Measurements from ENCODE around the gene AGMAT. TPM values are rescaled to one million over a fixed set of nuclear protein-coding genes. Genes with fewer than 3 reads are reported as not detected.

Gene AGMAT
- total and polyA plus RNA-seq, 4 experiments from 2014 or later, result 3.3 to 7.1 (median 4.9) TPM

DNA sequence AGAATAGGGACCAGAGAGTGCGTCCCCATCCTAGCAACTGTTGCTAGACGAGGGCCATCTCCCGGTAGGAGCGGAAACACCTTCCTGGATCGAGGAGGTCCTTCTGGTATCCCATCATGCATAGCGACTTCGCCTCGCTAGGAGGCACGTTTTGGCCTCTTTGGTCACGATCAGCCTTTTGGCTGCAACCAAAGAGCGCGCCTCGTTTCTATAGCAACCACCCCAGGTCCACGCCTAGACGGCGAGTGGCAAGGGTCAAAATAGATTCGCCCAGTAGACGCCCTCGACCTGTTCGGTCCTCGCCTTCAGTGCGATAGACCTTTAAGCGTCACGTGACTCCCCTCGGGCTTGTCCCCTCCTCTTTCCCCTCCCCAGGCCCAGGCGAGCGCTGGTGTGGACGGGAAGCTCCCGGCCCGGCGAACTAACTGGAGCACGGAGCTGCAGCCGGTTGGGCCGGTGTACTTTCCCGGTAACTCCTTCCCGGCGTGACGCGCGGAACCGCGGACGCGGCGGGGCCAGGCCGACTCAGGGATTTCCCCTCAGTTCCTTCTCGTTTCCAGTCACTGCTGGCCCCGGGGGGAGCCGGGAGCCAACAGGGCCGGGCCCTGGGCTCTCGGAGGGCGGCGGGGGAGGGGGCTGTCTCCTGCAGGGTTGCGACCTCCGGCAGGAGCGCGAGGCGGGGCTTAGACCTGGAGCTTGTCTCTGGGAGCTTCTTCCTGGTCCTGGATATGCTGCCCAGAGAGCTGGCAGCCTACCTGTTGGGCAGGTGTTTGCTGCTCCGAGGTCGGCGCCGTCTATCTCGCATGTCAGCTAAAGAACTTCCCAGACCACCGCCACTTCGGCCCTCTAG, 58.1 kb downstream of the AGMAT start, which contains the start of gene DNAJC16:
DNAJC16 (plus strand) TSS at position 359 of the 850 bp plus-strand sequence. CDS start 2,258 bp downstream, outside the sequence.
- Histone ChIP-seq H3K4me1 (ENCODE audit: insufficient read depth, low read length) (peaks cover 40% of the 10 kb centered on the region), H3K27ac (ENCODE audit: low read depth, low read length) (peak within 1 kb of the TSS; percentile 71), H3K9me3 (ENCODE audit: control insufficient read depth in 1 of 2, low read length in 2 of 2) (no peaks in the 10 kb centered on the region), H3K36me3 (ENCODE audit: insufficient read depth, low read length) (no peaks in the 10 kb centered on the region), H3K4me3 (ENCODE audit: low read length in 2 of 2) (peak within 1 kb of the TSS; percentile 61 to 76), H3K27me3 (ENCODE audit: insufficient read depth, low read length) (no peaks in the 10 kb centered on the region)
- peak within 1 kb of the TSS; percentile 85 to 97 (median 94) for H3K4me3 Mint-ChIP-seq
- peak; percentile 97 to 99 (median 98) for DNase-seq
- intact Hi-C loops (cut with micrococcal nuclease), result loop anchor here (1.0 to 10.0 kb wide), 4 partner anchors 91 to 1908 kb away; partner anchors contain the start of genes DDI2, RCC2, SDHB and ZBTB17
- no peaks in the 10 kb centered on the region for H3K27me3 Mint-ChIP-seq
- H3K4me1 Mint-ChIP-seq, result peaks cover 32 to 66% (median 45%) of the 10 kb centered on the region in 4 donors
- POLR2A ChIA-PET (ENCODE audit: partially characterized antibody), result interaction anchor here (0.6 to 5.3 kb wide), 15 partner anchors 8 to 1378 kb away, joined by 3 to 28 read pairs (median 3); partner anchors contain the start of gene DDI2
- CTCF ChIA-PET (ENCODE audit: partially characterized antibody), result interaction anchor here (0.8 to 2.1 kb wide), 4 partner anchors 10 to 127 kb away, joined by 3 to 5 read pairs (median 4); no protein-coding TSS in a partner anchor
- H3K36me3 Mint-ChIP-seq, result peaks cover 4 to 16% of the 10 kb centered on the region in 2 donors
- peak within 1 kb of the TSS; percentile 86 to 100 (median 100) for H3K27ac Mint-ChIP-seq
- H3K9me3 Mint-ChIP-seq, result peaks cover 0 to 2% (median 0%) of the 10 kb centered on the region in 8 donors

DNA sequence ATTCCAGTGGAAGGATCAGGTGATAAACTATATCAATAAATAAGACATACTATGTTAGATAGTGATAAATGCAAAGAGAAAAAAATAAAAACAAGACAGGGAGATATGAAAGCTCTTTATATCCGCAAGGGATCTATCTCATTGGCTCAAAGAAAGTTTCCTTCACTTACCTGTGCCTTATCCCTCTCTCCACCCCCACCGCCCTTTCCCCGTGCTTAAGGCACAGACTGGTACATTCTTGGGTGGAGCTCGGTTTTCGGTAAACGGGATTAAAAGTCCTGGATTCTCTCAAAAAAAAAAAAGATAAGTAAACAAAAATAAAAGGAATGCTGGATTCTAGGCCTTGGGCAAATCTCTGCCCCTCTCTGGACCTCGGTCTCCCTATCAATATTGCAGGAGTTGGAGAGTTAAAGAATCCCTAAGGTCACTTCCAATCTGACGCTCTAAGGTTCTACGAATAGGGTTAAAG, 58.8 kb downstream of the AGMAT start:
- POLR2A ChIA-PET (ENCODE audit: partially characterized antibody), result interaction anchor here (1.3 to 5.3 kb wide), 4 partner anchors 53 to 159 kb away, joined by 3 to 28 read pairs (median 20); partner anchors contain the start of gene DDI2
- peaks cover 43% of the 10 kb centered on the region for H3K4me1 ChIP-seq (ENCODE audit: insufficient read depth, low read length)
- intact Hi-C loops (cut with micrococcal nuclease), result loop anchor here (1.0 to 10.0 kb wide), 4 partner anchors 91 to 1909 kb away; partner anchors contain the start of genes DDI2, RCC2, SDHB and ZBTB17
- no peaks in the 10 kb centered on the region for H3K9me3 ChIP-seq (ENCODE audit: control insufficient read depth in 1 of 2, low read length in 2 of 2)
- CTCF ChIA-PET (ENCODE audit: partially characterized antibody), result no interaction called here
- no peak for DNase-seq
- Mint-ChIP-seq H3K27ac (peak overlapping the region; percentile 86 to 100 (median 100)), H3K4me3 (peak overlapping the region; percentile 85 to 97 (median 94)), H3K9me3 (peaks cover 0 to 2% (median 0%) of the 10 kb centered on the region in 8 donors), H3K27me3 (no peaks in the 10 kb centered on the region), H3K36me3 (peaks cover 4 to 14% of the 10 kb centered on the region in 2 donors), H3K4me1 (peaks cover 35 to 71% (median 48%) of the 10 kb centered on the region in 4 donors)
- peak overlapping the region; percentile 71 for H3K27ac ChIP-seq (ENCODE audit: low read depth, low read length)
- H3K4me3 ChIP-seq (ENCODE audit: low read length in 2 of 2), result peak overlapping the region; percentile 42 to 76
- no peaks in the 10 kb centered on the region for H3K36me3 ChIP-seq (ENCODE audit: insufficient read depth, low read length)
- no peaks in the 10 kb centered on the region for H3K27me3 ChIP-seq (ENCODE audit: insufficient read depth, low read length)

DNA sequence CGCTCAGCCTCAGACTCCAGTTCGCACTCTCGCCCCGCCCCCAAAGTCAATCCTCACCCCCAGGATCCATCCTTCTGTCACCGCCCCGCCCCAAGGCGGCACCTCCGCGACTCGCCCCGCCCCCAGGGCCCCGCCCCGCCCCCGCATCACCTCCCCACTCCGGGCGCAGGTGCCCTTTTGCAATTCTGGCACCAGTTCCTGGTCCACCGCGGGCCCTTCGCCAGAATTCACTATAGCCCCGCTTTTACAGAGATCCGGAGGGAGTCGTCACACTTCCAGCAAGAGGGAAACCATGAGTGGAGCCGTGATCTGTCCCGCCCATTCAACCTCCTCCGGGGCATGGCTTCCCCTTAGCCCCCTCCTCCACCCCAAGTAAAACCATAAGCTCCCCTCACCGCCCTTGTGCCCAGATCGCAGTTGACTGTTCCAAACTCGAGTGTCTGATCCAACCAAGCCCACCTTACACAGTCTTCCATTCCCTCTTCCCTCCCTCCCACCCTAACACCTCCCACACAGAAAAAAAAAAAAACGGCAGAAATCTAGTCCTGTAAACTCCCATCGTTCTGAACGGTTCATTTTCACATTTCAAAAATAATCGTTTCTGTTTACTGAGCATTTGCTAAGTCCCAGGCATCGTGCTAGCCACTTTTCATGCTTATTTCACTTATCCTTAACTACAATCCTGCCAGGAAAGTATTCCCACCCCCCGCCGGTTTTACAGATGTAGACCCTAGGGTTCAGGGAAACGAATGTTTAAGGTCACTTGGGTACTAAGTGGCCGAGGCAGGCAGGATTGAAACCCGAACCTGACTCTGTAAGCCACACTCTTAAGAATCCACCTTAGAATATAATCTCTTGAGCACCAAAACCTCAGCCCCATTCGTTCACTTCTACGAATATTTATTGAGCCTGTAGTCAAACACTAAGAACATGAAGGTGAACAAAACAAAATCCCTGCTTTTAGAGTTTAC, 59.5 kb downstream of the AGMAT start:
- POLR2A ChIA-PET (ENCODE audit: partially characterized antibody), result interaction anchor here (1.3 to 5.3 kb wide), 3 partner anchors 53 to 160 kb away, joined by 3 to 28 read pairs (median 27); partner anchors contain the start of gene DDI2
- DNase-seq, result peak in 2 of 5 donors; percentile 1 to 100

DNA sequence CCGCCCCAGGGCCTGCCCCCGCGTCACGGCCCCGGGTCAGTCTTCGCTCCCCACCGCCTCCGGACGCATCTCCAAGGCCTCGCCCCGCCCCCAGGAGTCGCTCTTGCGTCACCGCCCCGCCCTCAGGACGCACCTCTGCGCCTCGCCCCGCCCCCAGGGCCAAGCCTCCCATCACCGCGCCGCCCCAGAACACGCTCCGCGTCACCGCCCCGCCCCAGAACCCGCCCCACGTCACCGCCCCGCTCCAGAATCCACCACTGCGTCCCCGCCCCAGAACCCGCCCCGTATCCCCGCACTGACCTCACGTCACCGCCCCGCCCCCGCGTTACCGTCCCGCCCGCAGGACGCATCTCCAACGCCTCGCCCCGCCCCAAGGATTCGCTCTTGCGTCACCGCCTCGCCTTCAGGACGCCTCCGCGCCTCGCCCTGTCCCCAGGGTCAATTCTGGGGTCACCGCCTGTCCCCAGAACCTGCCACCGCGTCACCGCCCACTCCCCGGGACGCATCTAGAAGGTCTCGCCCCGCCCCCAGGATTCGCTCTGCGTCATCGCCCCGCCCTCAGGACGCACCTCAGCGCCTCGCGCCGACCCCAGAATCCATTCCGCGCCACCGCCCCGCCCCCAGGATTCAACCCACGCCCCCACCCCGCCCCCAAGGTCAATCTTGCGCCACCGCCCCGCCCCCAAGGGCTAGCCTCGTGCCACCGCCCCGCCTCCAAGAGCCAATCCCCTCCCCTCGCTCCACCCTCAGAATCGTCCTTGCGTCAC, 60.4 kb downstream of the AGMAT start:
- H3K27me3 Mint-ChIP-seq, result no peaks in the 10 kb centered on the region
- Histone ChIP-seq H3K4me1 (ENCODE audit: insufficient read depth, low read length) (peaks cover 43% of the 10 kb centered on the region), H3K27ac (ENCODE audit: low read depth, low read length) (peak overlapping the region; percentile 71), H3K9me3 (ENCODE audit: control insufficient read depth in 1 of 2, low read length in 2 of 2) (no peaks in the 10 kb centered on the region), H3K27me3 (ENCODE audit: insufficient read depth, low read length) (no peaks in the 10 kb centered on the region), H3K4me3 (ENCODE audit: low read length in 2 of 2) (peak overlapping the region in 1 of 2 donors; percentile 64), H3K36me3 (ENCODE audit: insufficient read depth, low read length) (no peaks in the 10 kb centered on the region)
- ChIA-PET POLR2A (ENCODE audit: partially characterized antibody) (interaction anchor here (1.2 to 3.1 kb wide), 5 partner anchors 92 to 310 kb away, joined by 3 to 27 read pairs (median 4); partner anchors contain the start of gene DDI2), CTCF (ENCODE audit: partially characterized antibody) (no interaction called here)
- peaks cover 33 to 64% (median 48%) of the 10 kb centered on the region in 4 donors for H3K4me1 Mint-ChIP-seq
- H3K4me3 Mint-ChIP-seq, result peak overlapping the region; percentile 85 to 97 (median 94)
- peak; percentile 99 to 100 (median 99) for DNase-seq
- H3K9me3 Mint-ChIP-seq, result peaks cover 0 to 2% (median 0%) of the 10 kb centered on the region in 8 donors
- peak overlapping the region; percentile 86 to 100 (median 100) for H3K27ac Mint-ChIP-seq
- intact Hi-C loops (cut with micrococcal nuclease), result loop anchor here (1.0 to 10.0 kb wide), 6 partner anchors 55 to 1910 kb away; partner anchors contain the start of genes RCC2, SDHB and ZBTB17
- peaks cover 0 to 6% of the 10 kb centered on the region in 2 donors for H3K36me3 Mint-ChIP-seq

More for the DNA sequence above, 59.5 kb downstream of the AGMAT start:
- H3K27me3 Mint-ChIP-seq, result no peaks in the 10 kb centered on the region
- H3K4me1 Mint-ChIP-seq, result peaks cover 33 to 65% (median 48%) of the 10 kb centered on the region in 4 donors
- H3K27ac ChIP-seq (ENCODE audit: low read depth, low read length), result peak overlapping the region; percentile 71
- no peaks in the 10 kb centered on the region for H3K27me3 ChIP-seq (ENCODE audit: insufficient read depth, low read length)
- H3K27ac Mint-ChIP-seq, result peak overlapping the region; percentile 86 to 100 (median 100)
- no peaks in the 10 kb centered on the region for H3K9me3 ChIP-seq (ENCODE audit: control insufficient read depth in 1 of 2, low read length in 2 of 2)
- H3K36me3 ChIP-seq (ENCODE audit: insufficient read depth, low read length), result no peaks in the 10 kb centered on the region
- peaks cover 0 to 7% of the 10 kb centered on the region in 2 donors for H3K36me3 Mint-ChIP-seq
- CTCF ChIA-PET (ENCODE audit: partially characterized antibody), result no interaction called here
- H3K4me3 Mint-ChIP-seq, result peak overlapping the region; percentile 85 to 97 (median 94)
- intact Hi-C loops (cut with micrococcal nuclease), result loop anchor here (1.0 to 10.0 kb wide), 5 partner anchors 92 to 1909 kb away; partner anchors contain the start of genes DDI2, RCC2, SDHB and ZBTB17
- peaks cover 0 to 2% (median 0%) of the 10 kb centered on the region in 8 donors for H3K9me3 Mint-ChIP-seq
- H3K4me1 ChIP-seq (ENCODE audit: insufficient read depth, low read length), result peaks cover 43% of the 10 kb centered on the region
- peak overlapping the region; percentile 53 to 61 for H3K4me3 ChIP-seq (ENCODE audit: low read length in 2 of 2)

DNA sequence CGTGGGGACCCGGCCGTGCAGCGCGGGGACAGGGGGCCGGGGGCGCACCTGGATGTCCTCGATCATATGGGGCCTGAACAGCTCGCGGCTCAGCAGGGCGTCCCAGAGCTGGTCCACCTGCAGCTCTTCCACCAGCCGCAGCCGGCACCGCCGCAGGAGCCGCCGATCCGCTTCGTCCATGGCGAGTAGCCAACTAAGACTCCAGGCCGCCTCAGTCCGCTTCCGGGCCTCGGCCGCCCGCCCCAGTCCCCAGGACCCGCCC, 60.9 kb downstream of the AGMAT start, which contains the start of gene CASP9:
CASP9 (minus strand) TSS at position 195 of the 262 bp plus-strand sequence; CDS start at position 180, 15 bp downstream.
- Mint-ChIP-seq H3K4me1 (peaks cover 31 to 65% (median 48%) of the 10 kb centered on the region in 4 donors), H3K9me3 (peaks cover 0 to under 1% (median 0%) of the 10 kb centered on the region in 8 donors), H3K4me3 (peak within 1 kb of the TSS; percentile 85 to 97 (median 94)), H3K27me3 (no peaks in the 10 kb centered on the region), H3K36me3 (peaks cover 0 to 6% of the 10 kb centered on the region in 2 donors), H3K27ac (peak within 1 kb of the TSS; percentile 86 to 100 (median 100))
- Histone ChIP-seq H3K4me3 (ENCODE audit: low read length in 2 of 2) (peak within 1 kb of the TSS; percentile 32 to 64), H3K27ac (ENCODE audit: low read depth, low read length) (peak within 1 kb of the TSS; percentile 71), H3K4me1 (ENCODE audit: insufficient read depth, low read length) (peaks cover 43% of the 10 kb centered on the region), H3K27me3 (ENCODE audit: insufficient read depth, low read length) (no peaks in the 10 kb centered on the region), H3K36me3 (ENCODE audit: insufficient read depth, low read length) (no peaks in the 10 kb centered on the region), H3K9me3 (ENCODE audit: control insufficient read depth in 1 of 2, low read length in 2 of 2) (no peaks in the 10 kb centered on the region)
- ChIA-PET POLR2A (ENCODE audit: partially characterized antibody) (interaction anchor here (1.2 to 1.3 kb wide), 3 partner anchors 94 to 310 kb away, joined by 3 to 6 read pairs (median 4); no protein-coding TSS in a partner anchor), CTCF (ENCODE audit: partially characterized antibody) (no interaction called here)
- intact Hi-C loops (cut with micrococcal nuclease), result loop anchor here (1.0 to 10.0 kb wide), 6 partner anchors 55 to 1911 kb away; partner anchors contain the start of genes RCC2, SDHB and ZBTB17
- no peak for DNase-seq

Measured in CD4-positive, alpha-beta memory T cell (primary cell).